HG03135 (cell line): Measurements from ENCODE around the gene ATG2A.

Experiments
- ATAC-seq: cut with Tn5 transposase; IDR thresholded peaks from one replicate; pipeline ENCODE4 v1.9.1; 2021; ENCODE audit warnings: mild to moderate bottlenecking, moderate library complexity; ENCODE audit not compliant: unreplicated experiment

The ATG2A gene

GRCh38 chr11:64916775-64917662 lies at the start of gene ATG2A:
TSS of gene ATG2A (minus strand) at chr11:64917209. CDS start at chr11:64917135, 74 bp downstream.
- ATAC-seq: peak; percentile 91

DNA sequence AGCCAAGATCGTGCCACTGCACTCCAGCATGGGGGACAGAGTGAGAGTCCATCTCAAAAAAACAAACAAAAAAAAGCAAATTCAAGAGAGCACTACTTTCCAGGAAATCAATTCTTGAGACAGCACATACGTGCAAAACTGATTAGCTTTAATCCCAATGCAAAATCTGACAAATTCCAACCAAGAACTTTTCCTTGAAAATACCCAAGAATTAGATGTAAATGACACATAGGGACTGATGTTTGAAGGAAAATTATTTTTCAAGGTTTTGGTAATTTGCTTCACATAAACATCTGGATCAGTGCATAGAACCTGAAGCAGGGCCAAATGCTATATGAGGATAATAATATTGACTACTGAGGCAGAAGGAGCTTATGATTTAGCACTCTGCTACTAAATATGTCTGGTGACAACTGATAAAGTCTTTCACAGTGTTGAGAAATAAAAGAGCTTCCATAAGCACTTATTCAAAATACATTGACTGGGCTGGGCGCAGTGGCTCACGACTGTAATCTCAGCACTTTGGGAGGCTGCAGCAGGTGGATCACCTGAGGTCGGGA lies 46.1 kb upstream of the ATG2A start:
- ATAC-seq: no peak

- no peak for ATAC-seq
Observed at GRCh38 chr11:64960719-64961118, 43.7 kb upstream of the ATG2A start.

- no peak for ATAC-seq
Observed at GRCh38 chr11:64959498-64959897, 42.5 kb upstream of the ATG2A start.

DNA sequence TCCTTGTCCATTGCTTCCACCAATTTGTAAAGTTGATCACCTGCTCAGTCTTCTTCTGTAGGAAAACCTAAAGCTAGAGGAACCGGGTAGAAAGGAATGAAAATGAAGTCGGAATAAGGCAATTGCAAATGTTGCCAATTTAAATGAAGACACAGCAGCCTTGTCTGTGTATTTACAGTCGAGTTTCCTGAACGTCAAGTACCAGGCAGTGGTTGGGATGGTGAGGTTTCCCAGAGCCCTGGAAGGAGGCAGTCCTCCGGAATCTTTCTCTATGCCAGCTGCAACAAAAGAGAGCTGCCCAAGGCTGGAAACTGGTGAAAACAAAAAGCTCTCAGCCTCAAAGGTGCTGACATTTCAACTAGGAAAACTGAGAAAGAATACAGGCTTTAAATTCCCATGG lies 37.2 kb upstream of the ATG2A start:
- ATAC-seq: no peak

DNA sequence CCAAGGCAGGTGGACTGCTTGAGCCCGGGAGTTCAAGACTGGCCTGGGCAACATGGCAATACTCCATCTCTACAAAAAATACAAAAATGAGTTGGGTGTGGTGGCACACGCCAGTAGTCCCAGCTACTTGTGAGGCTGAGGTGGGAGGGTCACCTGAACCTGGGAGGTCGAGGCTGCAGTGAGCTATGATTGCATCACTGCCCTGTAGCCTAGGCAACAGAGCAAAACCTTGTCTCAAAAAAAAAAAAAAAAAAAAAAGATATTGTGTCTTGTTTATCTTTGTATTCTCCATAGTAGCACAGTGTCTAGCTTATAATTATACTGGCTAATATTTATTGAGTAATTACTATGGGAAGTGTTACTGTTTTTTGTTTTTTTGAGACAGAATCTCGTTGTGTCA lies 34.5 kb upstream of the ATG2A start:
- ATAC-seq: no peak

DNA sequence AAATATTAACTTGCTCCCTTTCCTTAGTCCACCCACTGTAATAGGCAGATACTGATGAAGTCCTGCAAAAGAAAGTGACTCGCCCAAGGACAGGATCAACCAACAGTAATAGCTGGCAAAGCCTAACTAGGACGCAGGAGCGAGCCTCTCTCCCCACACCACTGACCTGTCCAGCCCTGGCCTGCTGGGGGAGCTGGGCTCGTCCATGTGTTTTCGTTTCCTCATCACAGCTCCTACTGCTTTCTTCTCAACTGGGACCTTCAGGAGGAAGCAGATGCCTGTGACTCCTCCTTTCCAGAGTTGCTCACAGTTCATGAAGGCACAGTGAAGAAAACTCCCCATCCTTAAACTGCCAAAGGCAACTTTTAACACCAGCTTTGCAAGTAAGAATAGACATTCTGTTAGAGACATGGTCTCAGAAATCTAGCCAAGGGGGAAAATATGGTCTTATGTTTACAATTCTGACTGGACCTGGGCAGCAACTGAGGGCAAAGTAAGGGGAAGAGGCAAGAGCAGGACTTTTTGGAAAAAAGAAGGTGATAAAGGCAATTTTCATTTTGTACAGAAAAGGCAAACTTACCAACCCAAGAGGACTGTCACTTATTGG lies 30.3 kb upstream of the ATG2A start:
- no peak for ATAC-seq

DNA sequence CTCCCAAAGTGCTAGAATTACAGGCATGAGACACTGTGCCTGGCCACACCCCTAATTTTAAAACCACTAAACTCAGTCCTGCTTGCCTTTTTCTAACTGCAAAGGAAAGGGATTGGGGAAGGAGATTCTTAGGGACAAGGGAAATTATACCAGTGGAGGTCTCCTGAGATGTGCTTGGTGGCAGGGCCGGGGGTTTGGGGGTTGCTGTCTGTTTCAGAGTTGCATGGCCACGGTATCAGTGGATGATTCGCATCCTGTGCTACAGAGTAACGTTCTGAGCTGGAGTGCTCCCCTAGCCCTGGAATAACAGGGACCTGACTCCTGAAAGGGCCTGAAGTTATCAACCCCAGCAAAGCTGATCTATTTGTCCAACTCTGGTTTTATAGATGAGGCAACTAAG lies 19.5 kb upstream of the ATG2A start:
- ATAC-seq: no peak

DNA sequence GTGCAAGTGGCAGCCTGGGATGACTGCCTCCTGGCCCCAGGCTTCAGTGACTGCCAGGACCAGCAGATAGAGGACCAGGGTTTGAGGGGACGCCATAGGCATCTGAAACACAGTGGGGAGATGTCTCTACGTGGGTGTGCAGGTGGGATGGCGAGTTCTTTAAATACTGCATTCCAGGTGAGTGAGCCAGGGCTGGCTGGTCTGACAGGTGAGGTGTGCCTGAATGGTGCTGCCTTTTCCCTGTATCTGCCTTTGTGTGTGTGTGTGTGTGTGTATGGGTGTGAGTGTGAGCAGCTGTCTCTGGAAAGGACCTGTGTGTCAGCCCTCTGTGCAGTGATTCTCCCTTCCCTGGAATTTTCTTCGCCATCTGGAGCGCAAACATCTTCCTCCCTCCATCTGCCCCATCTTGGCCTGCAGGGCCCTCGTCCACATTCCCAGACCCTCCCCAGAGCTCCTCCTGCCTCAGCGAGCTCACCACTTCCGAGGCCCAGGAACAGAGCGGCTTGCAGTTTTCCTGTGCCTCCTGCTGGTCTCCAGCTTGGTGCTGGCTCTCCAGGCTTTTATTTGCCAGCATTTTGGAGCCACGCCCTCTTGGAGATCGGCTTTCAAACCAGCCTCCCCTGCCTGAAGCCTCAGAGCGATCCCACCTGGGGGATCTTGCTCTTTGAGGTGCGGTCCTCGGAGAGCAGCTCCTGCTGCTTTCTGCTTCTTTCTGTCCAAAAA lies 18.5 kb upstream of the ATG2A start, which contains the start of gene GPHA2:
Gene GPHA2 (minus strand): TSS at position 535 of the 723 bp plus-strand sequence. CDS start 433 bp downstream, at position 102.
- no peak for ATAC-seq

DNA sequence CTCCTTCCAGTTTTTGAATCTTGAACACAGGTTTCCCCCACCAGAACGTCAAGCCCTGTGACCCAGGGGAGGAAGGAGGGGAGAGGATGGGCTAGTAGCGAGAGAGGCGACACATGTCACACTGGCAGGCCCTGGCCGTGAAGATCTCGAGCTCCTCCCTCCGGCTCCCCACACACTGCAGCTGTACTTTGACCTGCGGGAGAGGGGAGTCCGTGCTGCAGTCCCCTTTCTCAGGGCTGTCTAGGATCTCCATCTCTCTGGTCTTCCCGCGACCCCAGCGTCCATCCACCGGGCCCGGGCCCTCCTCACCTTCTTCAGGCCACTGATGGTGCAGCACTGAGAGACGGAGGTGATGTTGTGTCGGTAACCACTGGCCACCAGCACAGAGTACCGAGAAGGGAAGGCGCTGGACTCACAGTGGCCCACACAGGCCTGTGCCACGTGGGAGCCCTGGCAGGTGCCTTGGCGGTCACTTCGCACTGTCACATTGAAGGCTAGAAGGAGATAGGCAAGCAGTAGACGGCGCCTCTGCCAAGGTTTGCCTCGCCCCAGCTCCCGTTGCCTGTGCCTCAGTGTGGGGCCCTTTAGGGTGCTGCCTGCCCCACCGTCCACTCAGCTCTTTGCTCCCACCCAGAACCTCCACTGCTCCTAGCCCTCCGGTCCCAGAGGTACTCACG lies 17.8 kb upstream of the ATG2A start:
- no peak for ATAC-seq

GRCh38 chr11:64933935-64934681 lies 17.1 kb upstream of the ATG2A start:
- ATAC-seq: no peak

DNA sequence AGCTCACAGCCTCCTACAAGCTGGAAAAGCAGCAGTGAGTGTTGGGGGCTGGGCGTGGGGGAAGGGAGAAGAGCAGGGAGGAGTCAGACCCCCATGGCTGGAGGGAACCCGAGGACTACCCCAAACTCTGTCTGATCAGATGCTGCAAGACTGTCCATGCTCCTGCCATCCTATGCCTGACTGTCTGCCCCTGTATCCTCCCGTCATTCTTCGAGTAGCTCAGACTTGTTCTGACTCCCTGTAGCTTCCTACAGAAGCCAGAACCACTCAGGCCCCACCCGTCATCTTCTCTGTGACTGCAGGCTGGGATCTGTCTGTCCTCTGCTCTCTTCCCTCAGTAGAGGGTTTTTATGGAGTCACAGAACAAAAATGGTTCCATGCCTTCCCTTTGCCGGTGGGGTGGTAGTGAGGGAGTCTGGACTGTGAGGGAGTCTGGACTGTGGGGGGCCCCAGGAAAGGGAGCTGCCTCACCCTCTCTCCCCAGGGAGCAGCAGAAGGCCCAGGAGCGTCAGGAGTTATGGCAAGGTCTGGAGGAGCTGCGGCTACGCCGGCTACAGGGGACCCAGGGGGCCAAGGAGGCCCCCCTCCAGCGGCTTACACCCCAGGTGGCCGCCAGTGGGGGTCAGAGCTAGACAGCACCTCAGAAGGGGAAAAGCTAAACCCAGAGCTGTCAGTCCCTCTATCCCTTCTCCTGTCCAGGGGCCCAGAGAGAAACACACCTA lies 16.4 kb upstream of the ATG2A start:
- ATAC-seq: no peak

DNA sequence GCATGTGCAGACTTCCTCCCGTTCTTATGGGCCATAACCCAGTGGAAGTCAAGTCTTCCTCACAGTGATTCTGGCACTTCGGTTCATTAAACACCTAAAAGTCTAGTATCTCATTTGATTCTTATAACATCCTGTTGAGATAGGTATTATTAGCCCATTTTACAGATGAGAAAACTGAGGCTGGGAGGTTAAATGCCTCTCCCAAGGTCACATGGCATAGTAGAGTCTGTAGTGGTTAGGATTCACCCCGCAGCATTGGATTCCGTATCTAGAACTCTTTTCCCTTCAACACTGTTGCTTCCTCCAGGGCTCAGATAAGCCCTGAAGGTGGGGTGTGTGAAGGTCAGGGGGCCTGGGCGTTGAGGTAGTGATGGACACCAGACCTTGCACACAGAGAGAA lies 15.3 kb upstream of the ATG2A start:
- no peak for ATAC-seq

DNA sequence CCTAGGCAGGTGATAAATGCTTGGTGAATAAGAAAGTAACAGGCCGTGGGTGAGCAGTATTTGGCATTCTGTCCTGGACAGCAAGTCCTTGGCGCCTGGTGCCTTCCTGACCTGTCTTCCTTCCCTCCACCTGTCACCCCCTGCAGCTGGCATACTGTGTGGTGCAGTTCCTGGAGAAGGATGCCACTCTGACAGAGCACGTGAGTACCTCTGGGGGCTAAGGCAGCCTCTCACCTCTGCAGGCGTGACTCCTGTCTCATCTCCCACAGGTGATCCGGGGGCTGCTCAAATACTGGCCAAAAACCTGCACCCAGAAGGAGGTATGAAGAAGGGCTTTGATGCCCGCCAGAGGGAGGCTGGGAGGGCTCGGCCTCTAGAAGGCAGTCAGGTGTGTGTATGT lies 14.3 kb upstream of the ATG2A start:
- ATAC-seq: no peak

- ATAC-seq: no peak
Observed at GRCh38 chr11:64930340-64930739, 13.3 kb upstream of the ATG2A start.

GRCh38 chr11:64929625-64930024 lies 12.6 kb upstream of the ATG2A start:
- no peak for ATAC-seq

- no peak for ATAC-seq
Observed at GRCh38 chr11:64928957-64929356, 11.9 kb upstream of the ATG2A start.

- ATAC-seq: no peak
Observed at GRCh38 chr11:64926689-64927088, 9.7 kb upstream of the ATG2A start.
